ENCODE results near the gene ASPN.

ASPN gene

GRCh38 chr9:92522983-92523970 is 41.0 kb upstream of the ASPN start:
- Histone ChIP-seq H3K9ac (ENCODE audit: low read length) (no peak overlapping the region), H3K4me1 (ENCODE audit: control insufficient read depth, insufficient read depth, low read depth, low read length) (no peaks in the 10 kb centered on the region)
- WGBS = 75% methylated on average over 9 of the region's 10 CpGs

GRCh38 chr9:92520837-92521236 is 38.5 kb upstream of the ASPN start:
- no peak overlapping the region for H2AFZ ChIP-seq (ENCODE audit: low read depth, low read length)
- DNase-seq = no peak
- peaks cover 0 to 4% of the 10 kb centered on the region in 2 experiments for H3K36me3 ChIP-seq (ENCODE audit: control insufficient read depth in 1 of 2, insufficient read depth in 2 of 2, low read depth in 1 of 2, low read length in 2 of 2)
- no peak overlapping the region for H2BK120ac ChIP-seq (ENCODE audit: low read depth, low read length)
- no peak overlapping the region for H2BK5ac ChIP-seq (ENCODE audit: low read depth, low read length, poor library complexity, severe bottlenecking)
- H3K79me1 ChIP-seq (replicated peaks; ENCODE audit: low read length, poor library complexity, severe bottlenecking) = no peaks in the 10 kb centered on the region
- no peak overlapping the region for H3K27ac ChIP-seq (ENCODE audit: low read length, poor library complexity, severe bottlenecking)
- no peak overlapping the region for H3K4me2 ChIP-seq (ENCODE audit: low read length, poor library complexity, severe bottlenecking)
- H4K8ac ChIP-seq (ENCODE audit: low read length) = no peak overlapping the region
- H3K9ac ChIP-seq (ENCODE audit: low read length) = no peak overlapping the region
- H3K18ac ChIP-seq (ENCODE audit: low read depth in 1 of 2, low read length in 2 of 2) = no peak overlapping the region
- no peak overlapping the region for H4K91ac ChIP-seq (ENCODE audit: low read length)
- H3K27me3 ChIP-seq (ENCODE audit: control insufficient read depth in 1 of 2, insufficient read depth in 1 of 2, low read length in 2 of 2) = no peaks in the 10 kb centered on the region
- H3K9me3 ChIP-seq (ENCODE audit: control insufficient read depth, low read length) = no peaks in the 10 kb centered on the region
- no peak overlapping the region for H3K4ac ChIP-seq (ENCODE audit: low read depth in 1 of 2, low read length in 2 of 2)
- no peak overlapping the region for H2BK12ac ChIP-seq (ENCODE audit: low read length in 2 of 2)
- no peak overlapping the region for H3K14ac ChIP-seq (ENCODE audit: low read length in 2 of 2)
- H3K4me3 ChIP-seq (ENCODE audit: insufficient read depth in 1 of 2, low read depth in 1 of 2, low read length in 2 of 2) = no peak overlapping the region
- 83% methylated on average over 1 of the region's 2 CpGs for WGBS
- peaks cover 2% of the 10 kb centered on the region for H3K4me1 ChIP-seq (ENCODE audit: control insufficient read depth, insufficient read depth, low read depth, low read length)
- H2BK15ac ChIP-seq (ENCODE audit: low read depth, poor library complexity, severe bottlenecking) = no peak overlapping the region
- H3K23ac ChIP-seq (ENCODE audit: low read length in 2 of 2) = no peak overlapping the region
- no peak overlapping the region for H2AK5ac ChIP-seq (ENCODE audit: low read length, severe bottlenecking)

More at GRCh38 chr9:92522983-92523970, 41.0 kb upstream of the ASPN start:
- no peak overlapping the region for H4K91ac ChIP-seq (ENCODE audit: low read length)
- H2AFZ ChIP-seq (ENCODE audit: low read depth, low read length) = no peak overlapping the region
- H2BK120ac ChIP-seq (ENCODE audit: low read depth, low read length) = no peak overlapping the region
- no peak overlapping the region for H2BK12ac ChIP-seq (ENCODE audit: low read length in 2 of 2)
- no peak overlapping the region for H2BK15ac ChIP-seq (ENCODE audit: low read depth, poor library complexity, severe bottlenecking)
- no peak overlapping the region for H3K4ac ChIP-seq (ENCODE audit: low read depth in 1 of 2, low read length in 2 of 2)
- no peak overlapping the region for H3K27ac ChIP-seq (ENCODE audit: low read length, poor library complexity, severe bottlenecking)
- H3K4me3 ChIP-seq (ENCODE audit: insufficient read depth in 1 of 2, low read depth in 1 of 2, low read length in 2 of 2) = no peak overlapping the region
- H3K14ac ChIP-seq (ENCODE audit: low read length in 2 of 2) = no peak overlapping the region
- no peak overlapping the region for H3K4me2 ChIP-seq (ENCODE audit: low read length, poor library complexity, severe bottlenecking)
- H3K9me3 ChIP-seq (ENCODE audit: control insufficient read depth, low read length) = no peaks in the 10 kb centered on the region
- DNase-seq = no peak
- H3K79me1 ChIP-seq (replicated peaks; ENCODE audit: low read length, poor library complexity, severe bottlenecking) = no peaks in the 10 kb centered on the region
- H3K27me3 ChIP-seq (ENCODE audit: control insufficient read depth in 1 of 2, insufficient read depth in 1 of 2, low read length in 2 of 2) = no peaks in the 10 kb centered on the region
- H3K23ac ChIP-seq (ENCODE audit: low read length in 2 of 2) = no peak overlapping the region
- no peak overlapping the region for H4K8ac ChIP-seq (ENCODE audit: low read length)
- H3K18ac ChIP-seq (ENCODE audit: low read depth in 1 of 2, low read length in 2 of 2) = no peak overlapping the region
- H3K36me3 ChIP-seq (ENCODE audit: control insufficient read depth in 1 of 2, insufficient read depth in 2 of 2, low read depth in 1 of 2, low read length in 2 of 2) = peaks cover 0 to 4% of the 10 kb centered on the region in 2 experiments
- no peak overlapping the region for H2BK5ac ChIP-seq (ENCODE audit: low read depth, low read length, poor library complexity, severe bottlenecking)
- H2AK5ac ChIP-seq (ENCODE audit: low read length, severe bottlenecking) = no peak overlapping the region

GRCh38 chr9:92518199-92518598 is 35.9 kb upstream of the ASPN start:
- Histone ChIP-seq H2BK15ac (ENCODE audit: low read depth, poor library complexity, severe bottlenecking) (no peak overlapping the region), H3K4me3 (ENCODE audit: insufficient read depth in 1 of 2, low read depth in 1 of 2, low read length in 2 of 2) (no peak overlapping the region), H2AK5ac (ENCODE audit: low read length, severe bottlenecking) (no peak overlapping the region), H4K8ac (ENCODE audit: low read length) (no peak overlapping the region), H3K4me2 (ENCODE audit: low read length, poor library complexity, severe bottlenecking) (no peak overlapping the region), H2BK120ac (ENCODE audit: low read depth, low read length) (no peak overlapping the region), H2BK12ac (ENCODE audit: low read length in 2 of 2) (no peak overlapping the region), H3K79me1 (replicated peaks; ENCODE audit: low read length, poor library complexity, severe bottlenecking) (no peaks in the 10 kb centered on the region), H3K14ac (ENCODE audit: low read length in 2 of 2) (no peak overlapping the region), H3K9me3 (ENCODE audit: control insufficient read depth, low read length) (no peaks in the 10 kb centered on the region), H3K27me3 (ENCODE audit: control insufficient read depth in 1 of 2, insufficient read depth in 1 of 2, low read length in 2 of 2) (no peaks in the 10 kb centered on the region), H3K27ac (ENCODE audit: low read length, poor library complexity, severe bottlenecking) (no peak overlapping the region), H3K9ac (ENCODE audit: low read length) (no peak overlapping the region), H2AFZ (ENCODE audit: low read depth, low read length) (no peak overlapping the region), H3K36me3 (ENCODE audit: control insufficient read depth in 1 of 2, insufficient read depth in 2 of 2, low read depth in 1 of 2, low read length in 2 of 2) (peaks cover 0 to 7% of the 10 kb centered on the region in 2 experiments), H3K18ac (ENCODE audit: low read depth in 1 of 2, low read length in 2 of 2) (no peak overlapping the region), H3K23ac (ENCODE audit: low read length in 2 of 2) (no peak overlapping the region), H4K91ac (ENCODE audit: low read length) (no peak overlapping the region), H2BK5ac (ENCODE audit: low read depth, low read length, poor library complexity, severe bottlenecking) (no peak overlapping the region), H3K4me1 (ENCODE audit: control insufficient read depth, insufficient read depth, low read depth, low read length) (peaks cover 2% of the 10 kb centered on the region), H3K4ac (ENCODE audit: low read depth in 1 of 2, low read length in 2 of 2) (no peak overlapping the region)
- no peak for DNase-seq
- WGBS = 91% methylated on average over 4 of the region's 4 CpGs

GRCh38 chr9:92517046-92517445 is 34.7 kb upstream of the ASPN start:
- no peak overlapping the region for H3K4me2 ChIP-seq (ENCODE audit: low read length, poor library complexity, severe bottlenecking)
- no peak overlapping the region for H4K8ac ChIP-seq (ENCODE audit: low read length)
- no peak overlapping the region for H2BK120ac ChIP-seq (ENCODE audit: low read depth, low read length)
- H3K18ac ChIP-seq (ENCODE audit: low read depth in 1 of 2, low read length in 2 of 2) = no peak overlapping the region
- no peak overlapping the region for H3K9ac ChIP-seq (ENCODE audit: low read length)
- H3K36me3 ChIP-seq (ENCODE audit: control insufficient read depth in 1 of 2, insufficient read depth in 2 of 2, low read depth in 1 of 2, low read length in 2 of 2) = peaks cover 0 to 7% of the 10 kb centered on the region in 2 experiments
- no peak overlapping the region for H2AK5ac ChIP-seq (ENCODE audit: low read length, severe bottlenecking)
- no peak overlapping the region for H3K4me3 ChIP-seq (ENCODE audit: insufficient read depth in 1 of 2, low read depth in 1 of 2, low read length in 2 of 2)
- no peak overlapping the region for H3K27ac ChIP-seq (ENCODE audit: low read length, poor library complexity, severe bottlenecking)
- H3K9me3 ChIP-seq (ENCODE audit: control insufficient read depth, low read length) = no peaks in the 10 kb centered on the region
- no peak overlapping the region for H2BK15ac ChIP-seq (ENCODE audit: low read depth, poor library complexity, severe bottlenecking)
- H3K23ac ChIP-seq (ENCODE audit: low read length in 2 of 2) = no peak overlapping the region
- H2BK12ac ChIP-seq (ENCODE audit: low read length in 2 of 2) = no peak overlapping the region
- WGBS = 96% methylated on average over 2 of the region's 3 CpGs
- no peak overlapping the region for H4K91ac ChIP-seq (ENCODE audit: low read length)
- H2AFZ ChIP-seq (ENCODE audit: low read depth, low read length) = no peak overlapping the region
- no peaks in the 10 kb centered on the region for H3K79me1 ChIP-seq (replicated peaks; ENCODE audit: low read length, poor library complexity, severe bottlenecking)
- DNase-seq = no peak
- no peak overlapping the region for H3K14ac ChIP-seq (ENCODE audit: low read length in 2 of 2)
- H2BK5ac ChIP-seq (ENCODE audit: low read depth, low read length, poor library complexity, severe bottlenecking) = no peak overlapping the region
- H3K27me3 ChIP-seq (ENCODE audit: control insufficient read depth in 1 of 2, insufficient read depth in 1 of 2, low read length in 2 of 2) = no peaks in the 10 kb centered on the region
- H3K4ac ChIP-seq (ENCODE audit: low read depth in 1 of 2, low read length in 2 of 2) = no peak overlapping the region
- H3K4me1 ChIP-seq (ENCODE audit: control insufficient read depth, insufficient read depth, low read depth, low read length) = peaks cover 7% of the 10 kb centered on the region

Measured in mesenchymal stem cell (in vitro differentiated cells and primary cell).